ENCODE results near the gene SAP130.
A peak's percentile ranks its signal among the peaks of the same experiment; 100 is the strongest.

Gene SAP130

DNA sequence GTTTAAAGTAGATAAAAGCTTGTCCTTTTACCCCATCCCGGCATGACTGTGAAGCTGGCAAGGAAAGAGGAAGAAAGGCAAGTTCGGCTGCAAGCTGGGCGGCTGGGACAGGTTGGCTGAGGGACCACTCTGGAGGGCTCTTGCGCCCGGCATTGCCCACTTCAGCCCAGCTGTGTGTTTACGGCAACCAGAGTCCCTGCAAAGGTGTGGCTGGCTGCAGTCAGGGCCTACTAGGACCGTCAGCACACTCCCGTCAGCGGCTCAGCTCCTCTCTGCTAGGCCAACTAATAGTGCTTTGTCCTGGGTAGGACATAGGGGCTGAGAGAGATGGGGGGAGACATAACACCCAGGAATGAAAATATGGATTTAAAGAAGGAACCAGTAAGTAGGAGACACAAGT is 11.7 kb upstream of the SAP130 start:
- TF ChIP-seq, protein P1, sequence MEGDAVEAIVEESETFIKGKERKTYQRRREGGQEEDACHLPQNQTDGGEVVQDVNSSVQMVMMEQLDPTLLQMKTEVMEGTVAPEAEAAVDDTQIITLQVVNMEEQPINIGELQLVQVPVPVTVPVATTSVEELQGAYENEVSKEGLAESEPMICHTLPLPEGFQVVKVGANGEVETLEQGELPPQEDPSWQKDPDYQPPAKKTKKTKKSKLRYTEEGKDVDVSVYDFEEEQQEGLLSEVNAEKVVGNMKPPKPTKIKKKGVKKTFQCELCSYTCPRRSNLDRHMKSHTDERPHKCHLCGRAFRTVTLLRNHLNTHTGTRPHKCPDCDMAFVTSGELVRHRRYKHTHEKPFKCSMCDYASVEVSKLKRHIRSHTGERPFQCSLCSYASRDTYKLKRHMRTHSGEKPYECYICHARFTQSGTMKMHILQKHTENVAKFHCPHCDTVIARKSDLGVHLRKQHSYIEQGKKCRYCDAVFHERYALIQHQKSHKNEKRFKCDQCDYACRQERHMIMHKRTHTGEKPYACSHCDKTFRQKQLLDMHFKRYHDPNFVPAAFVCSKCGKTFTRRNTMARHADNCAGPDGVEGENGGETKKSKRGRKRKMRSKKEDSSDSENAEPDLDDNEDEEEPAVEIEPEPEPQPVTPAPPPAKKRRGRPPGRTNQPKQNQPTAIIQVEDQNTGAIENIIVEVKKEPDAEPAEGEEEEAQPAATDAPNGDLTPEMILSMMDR (conservative IDR thresholded peaks at IDR 0.05; ENCODE audit: low read depth, low read length): no peak
- H3K4me3 ChIP-seq (ENCODE audit: low read length): no peak overlapping the region
- DNase-seq (ENCODE audit: low read depth): no peak

DNA sequence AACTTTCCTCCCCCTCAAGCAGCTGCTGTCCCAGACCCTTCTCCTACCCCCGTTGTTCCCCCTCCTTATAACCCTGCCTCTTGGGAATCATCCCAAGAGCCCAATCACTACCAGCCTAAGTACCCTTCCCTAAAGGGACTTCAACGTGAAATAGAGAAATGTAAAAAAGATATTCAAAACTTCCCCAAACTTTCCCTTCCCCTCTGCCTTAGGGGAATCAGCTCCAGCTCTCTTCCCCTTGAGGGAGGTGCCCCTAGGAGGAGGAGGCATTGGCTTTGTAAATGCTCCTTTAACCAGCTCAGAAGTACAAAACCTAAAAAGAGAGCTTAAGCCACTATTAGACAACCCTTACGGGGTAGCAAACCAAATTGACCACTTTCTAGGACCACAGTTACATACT is 10.6 kb upstream of the SAP130 start:
- H3K4me3 ChIP-seq (ENCODE audit: low read length): no peak overlapping the region
- TF ChIP-seq, protein P1 (conservative IDR thresholded peaks at IDR 0.05; ENCODE audit: low read depth, low read length): no peak
- DNase-seq (ENCODE audit: low read depth): no peak

DNA sequence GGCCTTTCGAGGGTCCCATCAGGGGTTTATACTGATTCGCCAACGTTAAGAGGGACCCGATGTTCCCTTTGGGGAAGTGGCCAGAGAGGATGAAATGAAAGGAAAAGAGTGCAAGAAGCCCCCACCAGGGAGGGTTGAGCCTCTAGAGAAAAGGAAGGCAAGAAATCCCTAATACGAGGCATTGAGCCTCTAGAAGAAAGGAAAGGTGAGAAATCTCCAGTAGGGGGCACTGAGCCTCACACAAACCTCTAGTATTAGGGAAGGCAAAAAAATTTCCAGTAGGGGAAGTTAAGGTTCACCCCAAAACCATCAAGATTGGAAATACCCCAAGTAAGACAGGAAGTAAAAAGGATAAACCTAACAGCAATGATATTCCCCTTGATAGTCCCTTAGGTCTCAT is 9.8 kb upstream of the SAP130 start:
- TF ChIP-seq, protein P1 (conservative IDR thresholded peaks at IDR 0.05; ENCODE audit: low read depth, low read length): no peak
- no peak for DNase-seq (ENCODE audit: low read depth)
- no peak overlapping the region for H3K4me3 ChIP-seq (ENCODE audit: low read length)

DNA sequence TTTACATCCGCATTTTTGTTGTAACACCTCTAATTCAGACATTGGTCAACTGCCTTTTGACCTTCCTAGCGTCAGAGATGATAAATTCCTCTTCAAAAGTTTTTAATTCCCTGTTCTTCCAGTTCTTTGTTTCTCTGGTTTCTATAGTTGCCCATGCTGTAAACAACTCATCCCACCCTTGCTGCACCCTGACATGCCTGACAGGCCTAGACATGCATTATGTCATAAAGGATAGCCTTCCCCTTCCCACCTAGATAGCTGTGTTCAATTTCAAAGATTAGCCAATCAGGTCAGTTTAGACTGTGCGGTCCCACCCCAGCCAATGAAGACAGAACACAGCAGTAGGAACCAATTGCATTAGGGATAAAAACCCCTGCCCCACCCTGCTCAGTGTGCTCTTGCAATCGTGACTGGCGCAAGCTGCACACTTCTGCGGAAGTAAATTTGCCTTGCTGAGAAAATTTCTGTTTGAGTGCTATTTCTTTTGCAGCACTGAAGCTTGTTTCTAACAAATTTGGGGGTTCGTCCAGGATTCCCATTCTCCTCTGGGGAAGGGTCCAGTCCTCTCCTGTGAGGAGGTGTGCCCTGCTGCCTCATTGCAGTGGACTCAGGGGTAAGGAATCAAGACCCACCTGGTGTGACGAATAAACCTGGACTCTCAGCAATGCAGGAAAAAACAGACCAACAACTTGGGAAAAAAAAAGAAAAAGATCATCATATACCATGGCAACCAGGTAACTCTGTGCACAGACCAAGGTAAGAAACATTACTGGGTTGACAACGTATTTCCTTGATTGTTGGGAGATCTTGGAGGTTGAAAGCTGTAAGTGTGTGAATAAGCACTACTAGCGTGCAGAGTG is 9.1 kb upstream of the SAP130 start:
- no peak for DNase-seq (ENCODE audit: low read depth)
- TF ChIP-seq, protein P1 (conservative IDR thresholded peaks at IDR 0.05; ENCODE audit: low read depth, low read length): no peak
- H3K4me3 ChIP-seq (ENCODE audit: low read length): no peak overlapping the region

DNA sequence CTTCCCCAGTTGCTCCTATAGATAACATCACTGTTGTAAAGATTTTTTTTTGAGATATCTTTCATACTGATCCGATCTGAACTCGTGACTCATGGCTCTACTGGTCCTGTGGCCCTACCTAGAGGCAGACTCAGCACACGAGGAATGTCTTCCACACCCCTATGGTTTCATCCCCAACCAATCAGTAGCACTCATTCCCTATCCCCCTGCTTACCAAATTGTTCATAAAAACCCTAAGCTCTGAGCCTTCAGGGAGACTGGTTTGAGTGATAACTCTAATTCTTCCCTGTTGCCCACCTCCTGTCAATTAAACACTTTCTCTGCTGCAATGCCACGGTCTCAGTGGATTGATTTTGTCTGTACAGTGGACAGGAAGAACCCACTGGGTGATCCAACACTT is 4.2 kb upstream of the SAP130 start:
- H3K4me3 ChIP-seq (ENCODE audit: low read length): no peak overlapping the region
- TF ChIP-seq, protein P1 (conservative IDR thresholded peaks at IDR 0.05; ENCODE audit: low read depth, low read length): no peak
- no peak for DNase-seq (ENCODE audit: low read depth)

DNA sequence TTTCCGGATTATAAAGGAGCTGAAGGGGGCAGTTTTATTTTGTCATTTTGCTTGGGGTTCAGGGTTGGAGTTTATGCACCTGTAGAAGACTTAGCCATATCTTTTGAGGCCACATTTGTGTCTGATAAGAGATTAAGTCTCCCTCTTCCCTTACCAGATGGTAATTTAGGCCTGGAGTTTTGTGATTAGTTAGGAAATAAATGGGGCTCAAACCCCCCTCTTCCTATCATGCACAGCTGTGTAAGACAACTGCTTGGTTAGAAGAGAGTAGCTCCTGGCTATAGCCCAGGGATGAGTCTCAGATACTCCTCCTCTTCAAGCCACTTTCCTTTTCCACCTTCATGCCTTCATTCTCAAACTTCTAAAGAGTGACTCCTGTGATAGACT is 802 bp upstream of the SAP130 start:
- peak overlapping the region; percentile 79 for H3K4me3 ChIP-seq (ENCODE audit: low read length)
- TF ChIP-seq, protein P1 (conservative IDR thresholded peaks at IDR 0.05; ENCODE audit: low read depth, low read length): no peak
- no peak for DNase-seq (ENCODE audit: low read depth)

DNA sequence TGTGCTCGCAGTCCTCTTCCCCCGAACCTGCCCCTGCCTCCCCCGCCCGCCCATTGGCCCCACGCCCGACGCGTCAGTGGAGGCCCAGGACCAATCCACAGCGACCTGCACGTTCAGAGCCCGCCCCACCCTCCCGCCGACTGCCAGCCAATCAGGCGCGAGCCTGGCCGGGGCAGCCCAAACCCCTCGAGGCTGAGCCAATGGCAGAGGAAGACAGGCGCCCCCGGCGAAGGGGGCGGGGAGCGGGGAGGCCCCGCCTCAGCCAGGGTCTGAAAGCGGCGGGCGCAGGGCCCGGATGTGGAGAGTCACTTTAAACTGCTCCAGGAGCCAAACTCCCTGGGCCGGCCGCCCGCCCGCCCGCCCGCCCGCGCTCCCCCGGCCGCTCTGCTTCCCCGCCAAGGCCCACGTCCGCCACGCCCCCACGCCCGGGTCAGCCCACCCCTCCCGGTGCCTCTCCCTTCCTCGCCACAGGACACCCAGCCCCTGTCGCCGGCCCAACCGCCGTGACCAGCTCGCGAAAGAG is 520 bp downstream of the SAP130 start:
- H3K4me3 ChIP-seq (ENCODE audit: low read length): peak overlapping the region; percentile 80
- TF ChIP-seq, protein P1 (conservative IDR thresholded peaks at IDR 0.05; ENCODE audit: low read depth, low read length): no peak
- peak; percentile 94 for DNase-seq (ENCODE audit: low read depth)
